Measurements from ENCODE around the gene NUDT2.

Gene NUDT2

DNA sequence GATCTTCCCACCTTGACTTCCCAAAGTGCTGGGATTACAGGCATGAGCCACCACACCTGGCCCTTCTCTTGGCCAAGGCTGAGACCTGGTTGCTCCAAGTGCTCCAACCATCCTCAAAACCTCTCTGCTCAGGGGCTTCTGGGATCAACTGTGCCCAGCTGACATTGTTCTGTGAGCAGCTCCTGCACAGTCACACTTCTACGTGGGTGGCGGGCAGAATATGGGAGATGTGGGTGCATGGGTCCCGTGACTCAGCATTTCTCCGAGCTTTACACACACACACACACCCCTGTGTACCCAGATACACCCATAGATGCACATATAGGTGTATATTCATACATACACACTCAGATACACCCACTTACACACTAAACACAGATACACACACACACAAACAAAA lies 57.9 kb downstream of the NUDT2 start:
- Histone ChIP-seq H3K27me3 (ENCODE audit: insufficient read depth, low read length) (peaks cover 28% of the 10 kb centered on the region), H3K27ac (ENCODE audit: low read depth, low read length) (no peak overlapping the region), H3K4me1 (ENCODE audit: insufficient read depth, low read length) (no peaks in the 10 kb centered on the region), H3K9me3 (ENCODE audit: insufficient read depth, low read depth, low read length) (no peaks in the 10 kb centered on the region), H3K9ac (ENCODE audit: low read depth, low read length) (no peak overlapping the region), H3K36me3 (ENCODE audit: insufficient read depth, low read length) (no peaks in the 10 kb centered on the region), H3K4me3 (ENCODE audit: low read length) (no peak overlapping the region)
- 95% methylated on average over 4 of the region's 4 CpGs for WGBS

DNA sequence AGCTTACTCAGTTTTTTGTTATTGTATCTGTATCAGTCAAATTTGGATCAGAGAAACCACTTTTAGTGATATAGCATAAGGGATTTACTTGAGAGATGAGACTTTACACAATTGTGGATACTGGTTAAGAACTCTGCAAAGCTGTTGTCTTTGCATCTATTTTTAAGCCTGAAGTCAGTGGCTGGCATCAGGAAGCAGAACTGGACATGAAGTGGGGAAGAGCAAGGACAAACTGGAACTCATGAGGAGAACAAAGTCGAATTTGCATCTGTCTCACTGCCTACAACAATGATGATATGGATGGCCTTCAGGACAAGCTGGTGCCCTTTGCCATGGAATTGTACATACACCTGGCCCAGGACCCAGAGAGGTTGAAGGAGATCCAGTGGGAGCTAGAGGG lies 63.1 kb downstream of the NUDT2 start:
- H3K9ac ChIP-seq (ENCODE audit: low read depth, low read length) = no peak overlapping the region
- WGBS = 85% methylated on average over 1 of the region's 1 CpG
- no peaks in the 10 kb centered on the region for H3K36me3 ChIP-seq (ENCODE audit: insufficient read depth, low read length)
- H3K27ac ChIP-seq (ENCODE audit: low read depth, low read length) = no peak overlapping the region
- no peak overlapping the region for H3K4me3 ChIP-seq (ENCODE audit: low read length)
- no peaks in the 10 kb centered on the region for H3K4me1 ChIP-seq (ENCODE audit: insufficient read depth, low read length)
- H3K27me3 ChIP-seq (ENCODE audit: insufficient read depth, low read length) = peaks cover 17% of the 10 kb centered on the region; the same call in 1 of the 2 replicates
- H3K9me3 ChIP-seq (ENCODE audit: insufficient read depth, low read depth, low read length) = no peaks in the 10 kb centered on the region

All from HUES64 (cell line).